Occipital lobe (tissue), 2 donors: Measurements from ENCODE around the gene DIO3. TPM values are rescaled to one million over a fixed set of nuclear protein-coding genes. Genes with fewer than 3 reads are reported as not detected.

Experiments used
- DNase-seq: peaks from one replicate; lab custom pipeline; 2025; lab: John Stamatoyannopoulos, UW
- total RNA-seq: library from RNA; depleted of rRNA; stranded (reverse); fragments of >200 nt; gene quantifications from one replicate; pipeline ENCODE4 v1.2.3, GENCODE V29; 2014

Gene DIO3
- total RNA-seq, 1 donor from 2014 or later = not detected

- DNase-seq = no peak
Observed at GRCh38 chr14:101582294-101582693, 21.0 kb downstream of the DIO3 start.

GRCh38 chr14:101583006-101583714, 21.9 kb downstream of the DIO3 start:
- DNase-seq = no peak

DNA sequence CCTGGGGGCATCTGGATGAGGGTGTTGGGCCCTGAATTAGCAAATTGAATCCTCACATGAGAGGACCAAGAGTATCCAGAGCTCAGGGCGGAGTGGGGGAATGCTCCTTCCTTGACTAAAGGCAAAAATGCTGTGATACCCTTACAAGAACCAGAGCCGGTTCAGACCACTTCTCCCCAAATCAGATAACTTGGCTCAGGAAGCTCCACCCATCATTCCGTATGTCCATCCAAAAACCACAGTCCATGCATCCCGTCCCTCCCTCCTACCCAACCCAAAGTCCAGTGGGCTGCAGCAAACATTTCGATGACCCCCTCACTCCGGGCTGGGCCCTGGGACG, 22.4 kb downstream of the DIO3 start:
- no peak for DNase-seq

- DNase-seq = no peak
Observed at GRCh38 chr14:101584055-101584859, 23.0 kb downstream of the DIO3 start.

DNA sequence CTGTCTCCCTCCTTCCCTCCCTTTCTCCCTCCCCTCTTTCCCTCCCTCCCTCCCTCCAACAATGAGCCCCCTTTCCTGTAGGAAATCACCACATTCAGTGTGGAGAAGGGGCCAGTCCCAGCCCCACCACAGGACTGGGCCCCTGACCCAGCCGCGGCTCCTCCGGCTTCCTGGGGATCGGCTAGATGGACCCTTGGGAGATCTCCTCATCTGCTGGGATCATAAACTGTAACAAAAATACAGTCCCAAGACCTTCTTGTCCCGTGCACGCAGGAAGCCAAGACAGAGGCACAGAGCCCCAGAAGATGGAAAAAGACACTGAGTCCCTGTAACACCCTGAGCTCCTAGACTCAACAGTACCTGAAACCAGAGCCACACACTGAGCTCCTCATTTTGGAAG, 23.9 kb downstream of the DIO3 start:
- DNase-seq = no peak

DNA sequence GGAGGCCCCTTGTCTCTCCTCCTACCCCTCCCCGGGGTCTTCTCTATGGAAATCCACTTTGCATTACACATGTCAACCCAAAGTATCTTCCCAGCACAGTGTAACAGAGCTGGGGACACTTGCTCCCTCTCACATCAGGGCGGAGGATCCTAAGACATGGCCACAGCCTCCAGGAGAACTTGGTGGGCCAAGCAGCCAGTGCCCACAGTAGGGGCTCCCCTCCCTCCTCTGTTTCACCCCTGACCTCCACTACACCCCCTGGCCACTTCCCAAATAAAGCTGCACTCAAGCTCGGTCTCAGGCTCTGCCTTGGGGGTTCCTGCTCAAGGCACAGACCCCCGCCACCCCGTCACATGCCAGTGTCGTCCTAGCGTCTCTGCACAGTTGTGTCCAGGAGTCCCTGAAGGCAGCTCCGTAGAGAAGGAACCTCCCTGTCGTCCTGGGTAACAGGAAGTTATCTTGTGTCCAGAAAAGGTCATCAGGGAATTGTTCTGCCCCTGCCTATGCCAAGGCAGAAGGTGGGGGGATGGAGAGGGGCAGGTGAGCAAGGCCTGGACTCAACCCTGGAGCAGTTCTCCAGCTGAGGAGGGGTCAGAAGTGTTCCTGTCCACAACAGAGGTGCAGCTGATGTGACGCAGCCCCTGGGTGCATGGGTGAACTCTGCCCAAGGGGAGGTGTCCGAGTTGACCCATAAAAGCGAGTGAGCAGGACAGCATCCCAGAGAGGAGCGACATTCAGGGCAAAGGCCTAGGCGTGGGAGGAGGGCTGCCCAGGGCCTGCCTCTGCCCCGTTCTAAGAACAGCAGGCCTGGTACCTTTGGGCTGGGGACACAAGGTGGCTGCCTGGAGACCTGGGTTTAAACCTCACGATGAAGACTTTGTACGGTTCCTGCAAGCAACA, 25.5 kb downstream of the DIO3 start:
- DNase-seq = no peak

DNA sequence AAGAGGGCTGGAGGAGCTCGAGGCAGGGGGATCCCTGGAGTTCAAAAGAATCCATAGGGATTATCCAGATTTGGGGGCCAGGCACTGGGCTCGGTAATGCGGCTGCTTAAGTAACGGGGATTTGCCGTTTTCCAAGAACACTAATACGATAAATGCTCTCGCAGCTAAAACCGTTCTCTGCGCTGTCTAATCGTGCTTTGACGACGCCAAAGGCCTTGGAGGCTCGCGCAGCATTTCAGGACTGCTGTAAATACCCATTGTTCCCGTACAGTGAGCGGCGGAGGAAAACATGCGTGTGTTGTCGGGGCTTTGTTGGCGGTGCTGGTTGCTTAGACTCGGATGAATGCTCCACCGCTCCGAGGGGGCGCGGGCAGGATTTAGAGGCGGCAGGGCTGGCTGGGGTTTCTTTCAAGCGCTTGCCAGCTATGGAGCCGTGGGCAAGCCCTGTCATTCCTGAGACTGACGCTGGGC, 26.2 kb downstream of the DIO3 start:
- DNase-seq = no peak

DNA sequence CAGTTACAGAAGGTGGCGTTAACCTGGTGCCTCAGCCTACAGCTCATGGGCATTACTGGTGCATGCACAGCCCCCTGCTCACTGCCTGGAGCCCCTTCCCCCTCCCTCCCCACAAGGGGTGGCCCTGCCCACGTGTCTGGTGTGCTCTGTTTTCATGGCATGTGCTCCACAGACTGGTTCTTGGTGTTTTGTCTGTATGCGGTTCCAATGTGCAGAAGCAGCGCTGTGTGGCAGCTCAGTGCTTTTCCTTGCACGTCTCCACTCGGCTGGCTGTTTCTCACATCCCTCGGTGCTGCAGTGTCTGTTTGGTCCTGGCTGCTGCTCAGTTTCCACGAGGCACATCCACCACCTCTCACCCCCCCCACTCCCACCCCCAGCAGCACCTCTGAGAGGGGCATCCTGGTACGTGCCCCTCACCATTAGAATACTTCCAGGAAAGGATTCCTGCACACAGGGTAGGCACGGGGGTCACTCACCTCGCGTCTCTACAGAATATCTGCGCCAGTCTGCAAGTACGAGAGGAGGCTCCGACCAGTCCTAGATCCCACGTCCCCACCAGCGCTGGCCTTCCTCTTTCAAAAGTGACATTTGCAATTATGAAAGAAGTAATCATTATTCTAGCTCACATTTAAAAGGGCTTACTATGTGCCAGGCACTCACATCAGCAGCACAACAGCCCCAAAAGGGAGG, 27.1 kb downstream of the DIO3 start:
- DNase-seq = no peak

DNA sequence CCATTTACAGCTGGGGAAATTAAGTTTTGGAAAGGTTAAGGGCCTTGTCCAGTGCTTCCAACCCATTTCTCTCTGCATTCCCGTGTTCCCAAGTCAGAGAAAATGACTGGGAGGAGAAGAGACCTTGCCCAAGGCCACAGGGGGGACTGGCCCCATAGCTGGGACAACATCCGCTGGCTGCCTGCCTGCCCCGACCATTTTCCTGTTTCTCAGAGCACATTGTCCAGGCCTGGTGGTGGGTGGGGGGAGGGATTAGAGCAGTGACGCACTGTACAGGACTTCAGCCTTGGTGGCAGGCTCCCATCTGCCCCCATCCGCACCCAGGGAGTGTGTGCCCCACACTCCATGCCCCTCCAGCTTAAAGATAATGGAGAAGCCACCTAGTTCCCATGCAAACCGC, 27.7 kb downstream of the DIO3 start:
- DNase-seq = no peak

DNA sequence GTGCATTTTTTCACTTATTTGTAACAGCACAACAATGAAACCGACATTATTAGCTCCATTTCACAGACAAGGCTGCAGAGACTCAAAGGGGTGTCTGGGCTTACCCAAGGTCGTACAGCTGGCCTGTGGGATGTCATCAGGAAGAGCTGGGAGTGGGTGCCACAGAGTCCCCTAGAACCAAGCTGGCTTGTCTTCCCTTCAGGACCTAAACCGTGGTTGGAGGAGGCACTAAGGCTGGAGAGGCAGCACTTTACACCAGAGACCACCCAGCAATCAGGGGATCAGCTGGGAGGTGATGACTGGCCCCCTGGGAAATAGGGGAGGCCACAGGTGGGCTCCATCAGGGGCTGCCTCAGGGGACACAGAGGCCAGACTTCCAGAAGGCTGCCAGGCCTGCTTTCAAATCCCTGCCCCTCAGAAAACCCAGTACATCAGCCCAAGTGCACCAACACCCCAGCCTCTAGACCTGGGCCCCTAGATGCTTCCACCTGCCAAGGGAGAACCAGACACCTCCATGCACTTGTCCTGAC, 28.3 kb downstream of the DIO3 start:
- no peak for DNase-seq

- no peak for DNase-seq
Observed at GRCh38 chr14:101590062-101590461, 28.8 kb downstream of the DIO3 start.

DNA sequence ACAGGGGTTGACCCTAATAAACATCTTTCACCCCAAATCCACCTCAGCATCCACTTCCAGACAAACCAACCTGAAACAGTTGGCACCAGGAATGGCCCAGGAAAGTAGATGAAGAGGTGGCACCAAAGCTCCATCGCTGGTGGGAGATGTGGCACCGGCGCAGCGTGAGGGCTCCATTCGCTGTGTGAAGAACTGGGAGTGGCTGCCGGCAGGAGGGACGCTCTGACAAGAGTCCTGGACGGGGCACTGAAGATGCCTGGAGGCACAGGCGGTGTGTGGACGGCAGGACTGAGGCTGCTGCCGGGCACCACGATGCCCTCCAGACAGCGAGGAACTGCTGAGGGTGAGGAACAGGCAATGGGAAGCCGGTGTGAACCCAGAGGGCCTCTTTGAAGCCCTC, 29.3 kb downstream of the DIO3 start:
- no peak for DNase-seq

DNA sequence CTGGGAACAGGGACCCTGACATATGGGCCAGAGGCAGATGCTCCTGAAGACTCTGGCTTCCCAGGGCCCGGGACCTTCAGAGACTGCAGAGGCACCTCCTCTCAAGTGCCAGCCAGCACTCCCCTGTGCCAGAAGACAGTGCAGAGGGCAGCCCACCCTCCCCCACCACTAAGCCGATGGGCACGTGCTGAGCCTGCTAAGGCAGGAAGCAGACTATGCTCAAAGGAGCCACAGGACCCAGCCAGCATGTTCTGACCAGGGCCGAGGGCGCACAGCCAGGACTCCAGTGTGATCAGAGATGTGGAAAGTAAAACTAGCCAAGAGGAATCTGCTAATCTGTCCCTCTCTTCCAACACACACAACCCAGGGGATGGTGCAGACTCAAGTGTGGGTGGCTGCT, 29.8 kb downstream of the DIO3 start:
- no peak for DNase-seq

GRCh38 chr14:101591582-101591981, 30.3 kb downstream of the DIO3 start:
- no peak for DNase-seq

DNA sequence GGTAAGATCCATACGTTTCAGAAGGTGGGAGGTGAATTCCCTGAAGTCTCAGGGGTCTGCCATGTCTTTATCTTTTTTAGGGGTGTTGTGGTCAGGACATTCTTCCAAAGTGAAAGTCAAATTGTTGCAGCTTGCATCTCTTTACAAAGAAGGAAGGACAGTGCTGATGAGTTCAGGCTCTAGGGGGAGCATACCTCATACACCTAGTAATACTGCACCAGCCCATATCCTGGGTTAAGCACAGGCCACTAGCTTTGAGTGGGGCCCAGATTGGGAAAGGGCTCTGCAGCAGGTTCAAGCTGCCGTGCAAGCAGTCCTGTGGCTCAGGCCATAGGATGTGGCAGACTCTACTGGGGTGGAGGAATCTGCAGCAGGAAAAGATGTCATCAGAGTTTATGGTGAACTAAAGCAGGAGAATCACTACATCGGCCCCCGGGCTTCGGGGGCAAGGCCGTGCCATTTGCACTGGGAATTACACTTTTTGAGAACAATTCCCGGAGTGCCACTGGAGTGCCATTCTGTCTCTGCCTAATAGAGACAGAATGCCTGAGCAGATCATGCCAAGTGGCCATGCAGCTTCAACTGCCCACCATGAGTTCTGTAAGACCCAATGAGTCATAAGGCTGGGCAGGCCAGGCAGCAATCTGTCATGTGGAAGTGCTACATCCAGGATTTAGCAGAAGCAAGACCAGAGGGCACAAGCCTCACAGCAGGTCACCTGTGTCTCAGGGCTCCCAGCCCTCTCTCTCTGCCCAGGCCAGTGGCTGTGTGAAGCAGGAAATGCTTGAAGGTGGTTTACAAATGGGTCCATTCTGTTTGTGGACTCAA, 32.3 kb downstream of the DIO3 start:
- DNase-seq = no peak

DNA sequence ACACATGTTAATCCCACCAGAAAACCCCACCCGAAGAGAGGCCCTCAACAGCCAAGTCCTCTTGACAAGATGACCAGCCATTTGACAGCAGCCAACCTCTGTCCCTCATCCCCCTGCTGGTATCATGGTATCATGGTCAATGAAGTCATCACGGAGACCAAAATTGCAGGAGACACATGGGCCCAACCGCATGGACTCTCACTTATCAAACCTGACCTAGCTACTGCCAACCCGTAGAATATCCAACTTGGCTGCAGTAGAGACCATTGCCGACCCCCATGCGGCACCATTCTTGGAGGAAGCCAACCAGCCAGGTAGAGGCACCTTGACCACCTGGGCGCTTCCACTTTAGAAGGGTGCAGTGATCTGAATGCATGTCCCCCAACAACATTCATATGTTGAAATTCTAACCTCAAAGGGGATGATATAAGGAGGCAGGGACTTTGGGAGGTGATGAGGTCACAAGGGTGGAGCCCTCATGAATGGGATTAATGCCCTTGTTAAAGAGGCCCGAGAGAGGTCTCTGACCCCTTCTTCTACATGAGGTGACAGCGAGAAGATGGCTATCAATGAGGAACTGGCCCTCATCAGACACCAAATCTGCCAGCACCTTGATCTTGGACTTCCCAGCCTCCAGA, 33.3 kb downstream of the DIO3 start:
- DNase-seq = no peak

DNA sequence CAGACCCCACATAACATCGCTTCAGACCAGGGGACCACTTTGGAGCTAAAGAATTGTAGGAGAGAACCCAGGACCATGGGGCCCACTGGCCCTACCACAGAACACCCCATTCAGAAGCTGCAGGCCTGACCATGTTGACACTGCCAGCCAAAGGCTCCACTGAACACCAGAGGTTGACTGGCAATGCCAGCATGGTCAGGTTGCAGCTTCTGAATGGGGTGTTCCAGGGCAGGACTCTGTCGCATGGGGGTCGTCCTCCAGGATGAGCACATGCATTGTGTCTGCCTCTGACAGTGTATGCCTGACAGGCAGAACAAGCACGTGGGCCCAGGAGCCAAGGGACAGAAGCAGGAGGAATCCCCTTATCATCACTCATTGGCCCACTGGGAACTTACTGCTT, 34.1 kb downstream of the DIO3 start:
- no peak for DNase-seq

DNA sequence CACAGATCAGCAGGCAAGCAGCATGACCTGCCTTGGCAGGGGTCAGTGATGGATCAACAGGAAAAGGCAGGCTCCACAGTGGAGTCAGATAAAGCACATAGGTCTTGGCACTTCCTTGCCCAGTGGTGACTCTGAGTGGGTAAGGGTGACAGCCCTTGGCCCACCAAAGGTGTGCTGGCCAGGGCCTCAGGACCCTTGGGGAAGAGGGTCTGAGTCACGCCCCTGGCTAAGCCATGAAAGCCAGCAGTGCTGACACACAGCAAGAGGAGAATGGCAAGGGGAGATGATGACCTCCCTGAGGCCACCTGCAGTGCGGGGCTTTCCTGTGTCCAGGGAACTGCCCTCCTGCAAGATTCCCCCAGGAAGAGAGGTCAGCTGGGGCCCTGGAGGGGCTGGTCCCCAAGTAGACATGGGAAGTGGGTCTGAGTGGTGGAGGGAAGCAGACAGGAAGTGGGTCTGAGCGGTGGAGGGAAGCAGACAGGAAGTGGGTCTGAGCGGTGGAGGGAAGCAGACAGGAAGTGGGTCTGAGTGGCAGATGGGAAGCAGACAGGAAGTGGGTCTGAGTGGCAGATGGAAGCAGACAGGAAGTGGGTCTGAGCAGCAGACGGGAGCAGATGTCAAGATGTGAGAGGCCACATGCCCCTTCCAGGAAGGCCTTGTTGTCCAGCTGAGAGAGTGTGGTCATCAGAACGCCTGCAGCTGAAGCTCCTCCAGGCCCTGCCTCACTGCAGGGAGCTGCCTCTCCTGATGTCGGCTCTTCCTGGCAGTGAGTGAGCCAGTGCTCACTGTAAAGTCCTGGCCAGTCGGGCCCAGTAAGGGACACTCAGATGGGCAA, 34.8 kb downstream of the DIO3 start:
- no peak for DNase-seq

- DNase-seq = no peak
Observed at GRCh38 chr14:101596742-101597141, 35.4 kb downstream of the DIO3 start.
